GM12875 (cell line): ENCODE results near the gene COX6B2.

Experiments
- H3K4me3 ChIP-seq: one replicate; pipeline ENCODE4 v1.5.1; 2011; ENCODE audit warnings: low read depth, low read length, control low read depth
- CTCF ChIP-seq: IDR thresholded peaks from 2 replicates; pipeline ENCODE4 v1.5.1; 2011; ENCODE audit warnings: low read depth, mild to moderate bottlenecking, control low read depth, inconsistent platforms, low read length, moderate library complexity, borderline replicate concordance; ENCODE audit not compliant: insufficient read depth

Gene COX6B2

GRCh38 chr19:55370305-55370988 is 15.9 kb upstream of the COX6B2 start, which contains the start of gene IL11:
Gene IL11, minus strand, starts transcription at chr19:55370463. Its CDS starts 153 bp downstream, at chr19:55370310.
- no peak for TF ChIP-seq CTCF
- no peak within 1 kb of the TSS for H3K4me3 ChIP-seq

- H3K4me3 ChIP-seq: no peak overlapping the region
- TF ChIP-seq CTCF: no peak
Measured at GRCh38 chr19:55369653-55370304, 15.3 kb upstream of the COX6B2 start.

GRCh38 chr19:55368701-55369563 is 14.4 kb upstream of the COX6B2 start:
- TF ChIP-seq CTCF: no peak
- no peak overlapping the region for H3K4me3 ChIP-seq

GRCh38 chr19:55368106-55368505 is 13.6 kb upstream of the COX6B2 start:
- no peak for TF ChIP-seq CTCF
- H3K4me3 ChIP-seq: no peak overlapping the region

- H3K4me3 ChIP-seq: no peak overlapping the region
- TF ChIP-seq CTCF: no peak
Measured at GRCh38 chr19:55366790-55367189, 12.3 kb upstream of the COX6B2 start.

- no peak for TF ChIP-seq CTCF
- no peak overlapping the region for H3K4me3 ChIP-seq
Measured at GRCh38 chr19:55365964-55366363, 11.4 kb upstream of the COX6B2 start.
